ENCODE data around the gene FBF1. TPM values are rescaled to one million over a fixed set of nuclear protein-coding genes. Genes with fewer than 3 reads are reported as not detected.

Gene FBF1
- total RNA-seq, 1 donor from 2014 or later = 6.7 TPM

GRCh38 chr17:75878174-75878998, 62.5 kb downstream of the FBF1 start, which contains the start of gene TRIM47:
Gene TRIM47 (minus strand): TSS chr17:75878581. CDS start chr17:75878548, 33 bp downstream.
- H3K27ac Mint-ChIP-seq (ENCODE audit: unreplicated experiment) = peak within 1 kb of the TSS; percentile 98
- peak; percentile 91 for DNase-seq (ENCODE audit: low spot score)

GRCh38 chr17:75877752-75878173, 63.1 kb downstream of the FBF1 start:
- no peaks in the 10 kb centered on the region for H3K9me3 Mint-ChIP-seq (ENCODE audit: low read depth)
- H3K27ac Mint-ChIP-seq (ENCODE audit: unreplicated experiment) = peak overlapping the region; percentile 98
- H3K36me3 Mint-ChIP-seq (ENCODE audit: low read depth) = peaks cover 3% of the 10 kb centered on the region
- H3K4me1 Mint-ChIP-seq (ENCODE audit: low read depth) = peaks cover 49% of the 10 kb centered on the region
- peak overlapping the region; percentile 91 for H3K4me3 Mint-ChIP-seq (ENCODE audit: unreplicated experiment)
- TF ChIP-seq CTCF (IDR thresholded peaks at IDR 0.05) = peak; percentile 72
- DNase-seq (ENCODE audit: low spot score) = peak; percentile 91
- H3K27me3 Mint-ChIP-seq (ENCODE audit: low read depth) = no peaks in the 10 kb centered on the region

More at GRCh38 chr17:75878174-75878998, 62.5 kb downstream of the FBF1 start, which contains the start of gene TRIM47:
- no peaks in the 10 kb centered on the region for H3K9me3 Mint-ChIP-seq (ENCODE audit: low read depth)
- H3K36me3 Mint-ChIP-seq (ENCODE audit: low read depth) = peaks cover 3% of the 10 kb centered on the region
- peak; percentile 40 for TF ChIP-seq CTCF (IDR thresholded peaks at IDR 0.05)
- peaks cover 43% of the 10 kb centered on the region for H3K4me1 Mint-ChIP-seq (ENCODE audit: low read depth)
- H3K4me3 Mint-ChIP-seq (ENCODE audit: unreplicated experiment) = peak within 1 kb of the TSS; percentile 91
- no peaks in the 10 kb centered on the region for H3K27me3 Mint-ChIP-seq (ENCODE audit: low read depth)

GRCh38 chr17:75876938-75877751, 63.7 kb downstream of the FBF1 start:
- Mint-ChIP-seq H3K9me3 (ENCODE audit: low read depth) (no peaks in the 10 kb centered on the region), H3K4me3 (ENCODE audit: unreplicated experiment) (peak overlapping the region; percentile 91), H3K27me3 (ENCODE audit: low read depth) (no peaks in the 10 kb centered on the region), H3K4me1 (ENCODE audit: low read depth) (peaks cover 55% of the 10 kb centered on the region), H3K27ac (ENCODE audit: unreplicated experiment) (peak overlapping the region; percentile 98), H3K36me3 (ENCODE audit: low read depth) (peaks cover 3% of the 10 kb centered on the region)
- DNase-seq (ENCODE audit: low spot score) = peak; percentile 95
- TF ChIP-seq CTCF (IDR thresholded peaks at IDR 0.05) = no peak

- no peaks in the 10 kb centered on the region for H3K9me3 Mint-ChIP-seq (ENCODE audit: low read depth)
- H3K4me3 Mint-ChIP-seq (ENCODE audit: unreplicated experiment) = peak overlapping the region; percentile 91
- H3K4me1 Mint-ChIP-seq (ENCODE audit: low read depth) = peaks cover 56% of the 10 kb centered on the region
- H3K27me3 Mint-ChIP-seq (ENCODE audit: low read depth) = no peaks in the 10 kb centered on the region
- H3K27ac Mint-ChIP-seq (ENCODE audit: unreplicated experiment) = peak overlapping the region; percentile 98
- DNase-seq (ENCODE audit: low spot score) = peak; percentile 90
- TF ChIP-seq CTCF (IDR thresholded peaks at IDR 0.05) = peak; percentile 41
- H3K36me3 Mint-ChIP-seq (ENCODE audit: low read depth) = peaks cover 3% of the 10 kb centered on the region
Observed at GRCh38 chr17:75876190-75876937, 64.5 kb downstream of the FBF1 start.

- H3K4me3 Mint-ChIP-seq (ENCODE audit: unreplicated experiment) = peak overlapping the region; percentile 91
Observed at GRCh38 chr17:75875940-75876189, 65.0 kb downstream of the FBF1 start.

More at GRCh38 chr17:75875940-75876189, 65.0 kb downstream of the FBF1 start:
- TF ChIP-seq CTCF (IDR thresholded peaks at IDR 0.05) = no peak
- no peak for DNase-seq (ENCODE audit: low spot score)
- Mint-ChIP-seq H3K4me1 (ENCODE audit: low read depth) (peaks cover 56% of the 10 kb centered on the region), H3K27me3 (ENCODE audit: low read depth) (no peaks in the 10 kb centered on the region), H3K27ac (ENCODE audit: unreplicated experiment) (peak overlapping the region; percentile 98), H3K9me3 (ENCODE audit: low read depth) (no peaks in the 10 kb centered on the region), H3K36me3 (ENCODE audit: low read depth) (peaks cover 3% of the 10 kb centered on the region)

All from chondrocyte (in vitro differentiated cells).